Ishikawa (cell line): ENCODE measurements around the gene RPL13.

Experiments used
- CEBPB ChIP-seq: IDR thresholded peaks from 2 replicates; pipeline ENCODE4 v1.6.1; 2012
- CREB1 ChIP-seq: IDR thresholded peaks from 2 replicates; pipeline ENCODE4 v1.6.1; 2012; ENCODE audit warnings: low read depth
- EGR1 ChIP-seq: IDR thresholded peaks from 2 replicates; pipeline ENCODE4 v1.6.1; 2012
- EP300 ChIP-seq: IDR thresholded peaks from 2 replicates; pipeline ENCODE4 v1.6.1; 2012; ENCODE audit warnings: borderline replicate concordance
- MAX ChIP-seq: IDR thresholded peaks from 2 replicates; pipeline ENCODE4 v1.6.1; 2012
- RAD21 ChIP-seq: IDR thresholded peaks from 2 replicates; pipeline ENCODE4 v1.6.1; 2012; ENCODE audit warnings: low read depth
- REST ChIP-seq: IDR thresholded peaks from 2 replicates; pipeline ENCODE4 v1.6.1; 2012; ENCODE audit warnings: low read depth, mild to moderate bottlenecking
- TAF1 ChIP-seq: IDR thresholded peaks from 2 replicates; pipeline ENCODE4 v1.6.1; 2012; ENCODE audit warnings: low read depth, mild to moderate bottlenecking
- TEAD4 ChIP-seq: IDR thresholded peaks from 2 replicates; pipeline ENCODE4 v1.6.1; 2012
- USF1 ChIP-seq: IDR thresholded peaks from 2 replicates; pipeline ENCODE4 v1.6.1; 2012
- YY1 ChIP-seq: IDR thresholded peaks from 2 replicates; pipeline ENCODE4 v1.6.1; 2012; ENCODE audit warnings: low read depth

- TF ChIP-seq YY1 = no peak
- no peak for TF ChIP-seq CREB1
- no peak for TF ChIP-seq RAD21
- no peak for TF ChIP-seq MAX
- TF ChIP-seq EP300 = no peak
- TF ChIP-seq TAF1 = no peak
- TF ChIP-seq REST = no peak
- TF ChIP-seq CEBPB = no peak
- no peak for TF ChIP-seq EGR1
- TF ChIP-seq USF1 = no peak
- no peak for TF ChIP-seq TEAD4
Observed at GRCh38 chr16:89536886-89537548, 23.5 kb upstream of the RPL13 start.
